Aorta (tissue), 5 donors: ENCODE measurements around the gene NT5C2. TPM values are rescaled to one million over a fixed set of nuclear protein-coding genes. Genes with fewer than 3 reads are reported as not detected.
"Not testable (repeated sequence)": the region's sequence is repeated elsewhere in the genome, so short reads cannot be mapped to it uniquely, and the experiment has no call there.

Experiments
- ATAC-seq: fragments of 200-7000 bp; cut with Tn5 transposase; one replicate; pipeline ENCODE4 v1.9.1; 2022; ENCODE audit warnings: moderate library complexity; ENCODE audit not compliant: low FRiP score
- DNase-seq, 2 donors: peaks; one replicate each; pipeline ENCODE4 v3.0.0-alpha.2; 2020
- H3K27ac ChIP-seq, 2 donors: one replicate each; pipeline ENCODE4 v1.5.1; 2013; ENCODE audit warnings: low read length in 2 of 2, mild to moderate bottlenecking in 2 of 2, moderate library complexity in 2 of 2, control low read depth in 1 of 2, inconsistent platforms in 1 of 2, low read depth in 1 of 2
- H3K27me3 ChIP-seq, 2 donors: one replicate each; pipeline ENCODE4 v1.6.1; 2013; ENCODE audit warnings: control low read depth in 1 of 2, low read length in 1 of 2, mild to moderate bottlenecking in 1 of 2, moderate library complexity in 1 of 2; ENCODE audit not compliant: insufficient read depth in 2 of 2, control insufficient read depth in 1 of 2
- H3K36me3 ChIP-seq, 2 donors: one replicate each; pipeline ENCODE4 v1.6.1; 2013; ENCODE audit warnings: control low read depth in 1 of 2, low read length in 1 of 2, mild to moderate bottlenecking in 1 of 2; ENCODE audit not compliant: insufficient read depth in 2 of 2, control insufficient read depth in 1 of 2
- H3K4me1 ChIP-seq, 2 donors: one replicate each; pipeline ENCODE4 v1.6.1; 2013; ENCODE audit warnings: low read length in 2 of 2, control low read depth in 1 of 2, mild to moderate bottlenecking in 1 of 2, moderate library complexity in 1 of 2; ENCODE audit not compliant: insufficient read depth in 2 of 2, control insufficient read depth in 1 of 2
- H3K4me3 ChIP-seq, 2 donors: one replicate each; pipeline ENCODE4 v1.5.1; 2013; ENCODE audit warnings: low read length in 2 of 2, control low read depth in 1 of 2, mild to moderate bottlenecking in 1 of 2
- H3K9me3 ChIP-seq: one replicate; pipeline ENCODE4 v1.6.1; 2013; ENCODE audit warnings: mild to moderate bottlenecking, low read length; ENCODE audit not compliant: control insufficient read depth
- WGBS, 2 donors: extraction: QIAGEN DNeasy Blood & Tissue Kit; methylation state at CpG; one replicate each; pipeline ENCODE4 v1.1.7; 2013; 5-methylcytosine and 5-hydroxymethylcytosine counted together
- intact Hi-C, 2 donors: fragments of 100-400 bp; cut with DNase I; formaldehyde crosslinking; loops; one replicate each; pipeline versions ENCODE4 v1.14.2 to v1.15.0; 2022
- polyA plus RNA-seq, 2 donors: library from polyadenylated mRNA; stranded (reverse); fragments of 200-250 nt; gene quantifications; one replicate each; pipeline ENCODE4 v1.2.3, GENCODE V29; 2013
- total RNA-seq, 2 donors: library from RNA; stranded (reverse); fragmentation: NEBNext Ultra II Directional; extraction: Animal tissue kit (Norgen Biotek cat#: 25700); gene quantifications; one replicate each; pipeline ENCODE4 v1.2.1, GENCODE V29; 2021
- donor health status: healthy with polysubstance abuse.
- donor health status: Bipolar disorder and iron deficiency.
- donor health status: DM: no; HTN: no; CAD: no.
- donor health status: DM: no; HTN: no; CAD: no.
- donor health status: DM: yes; HTN: yes; CAD: no.

NT5C2 gene
- total and polyA plus RNA-seq, 4 donors: 34.7 to 102 (median 73.9) TPM

DNA sequence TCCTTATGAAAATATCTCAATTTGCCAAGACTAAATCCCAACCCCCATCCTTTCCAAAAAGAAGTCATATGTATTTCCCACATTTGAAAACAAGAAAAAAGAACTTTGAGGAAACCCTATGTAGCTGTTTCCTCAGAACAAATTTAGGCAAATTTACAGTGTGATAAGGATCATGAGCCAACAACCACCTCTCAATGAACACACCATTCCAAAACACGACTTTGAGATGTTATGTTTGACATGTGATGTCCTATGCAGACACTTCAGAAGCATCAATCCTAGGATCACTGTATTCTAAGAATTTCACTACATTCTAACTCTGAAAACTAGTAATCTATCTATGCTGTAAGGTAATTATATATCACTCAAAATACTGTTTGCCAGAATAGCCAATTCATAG, 62.2 kb downstream of the NT5C2 start:
- DNase-seq (no peak), ATAC-seq (no peak)
- Histone ChIP-seq H3K9me3 (no peaks in the 10 kb centered on the region), H3K27me3 (no peaks in the 10 kb centered on the region), H3K4me1 (peaks cover 2 to 3% of the 10 kb centered on the region in 2 donors), H3K4me3 (no peak overlapping the region), H3K27ac (no peak overlapping the region), H3K36me3 (no peaks in the 10 kb centered on the region)
- intact Hi-C loops: no loop called here
- 20 to 22% methylated on average over 1 of the region's 1 CpG for WGBS, 2 donors

DNA sequence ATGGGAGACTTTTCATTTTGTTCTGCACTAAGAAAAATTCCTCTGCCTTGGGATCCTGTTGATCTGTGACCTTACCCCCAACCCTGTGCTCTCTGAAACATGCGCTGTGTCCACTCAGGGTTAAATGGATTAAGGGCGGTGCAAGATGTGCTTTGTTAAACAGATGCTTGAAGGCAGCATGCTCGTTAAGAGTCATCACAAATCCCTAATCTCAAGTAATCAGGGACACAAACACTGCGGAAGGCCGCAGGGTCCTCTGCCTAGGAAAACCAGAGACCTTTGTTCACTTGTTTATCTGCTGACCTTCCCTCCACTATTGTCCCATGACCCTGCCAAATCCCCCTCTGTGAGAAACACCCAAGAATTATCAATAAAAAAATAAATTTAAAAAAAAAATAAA, 62.9 kb downstream of the NT5C2 start:
- H3K9me3 ChIP-seq, H3K4me1 ChIP-seq, H3K4me3 ChIP-seq, ATAC-seq, DNase-seq, intact Hi-C loops, H3K36me3 ChIP-seq, H3K27ac ChIP-seq, H3K27me3 ChIP-seq: not testable (repeated sequence)
- 88 to 89% methylated on average over 3 to 4 of the region's 5 CpGs for whole genome bisulfite sequencing, 2 donors

- DNase-seq: no peak
- 92 to 95% methylated on average over 1 of the region's 1 CpG for WGBS, 2 donors
- Histone ChIP-seq H3K27ac (no peak overlapping the region), H3K27me3 (no peaks in the 10 kb centered on the region), H3K9me3 (no peaks in the 10 kb centered on the region), H3K36me3 (no peaks in the 10 kb centered on the region), H3K4me1 (peaks cover 3 to 6% of the 10 kb centered on the region in 2 donors), H3K4me3 (no peak overlapping the region)
- intact Hi-C loops: no loop called here
- ATAC-seq: no peak
These were observed 65.8 kb downstream of the NT5C2 start for GRCh38 chr10:103127241-103127640.

- intact Hi-C loops: no loop called here
- Histone ChIP-seq H3K4me1 (peaks cover 10 to 11% of the 10 kb centered on the region in 2 donors), H3K27ac (peak overlapping the region; percentile 49 to 64), H3K36me3 (no peaks in the 10 kb centered on the region), H3K4me3 (no peak overlapping the region), H3K27me3 (no peaks in the 10 kb centered on the region), H3K9me3 (no peaks in the 10 kb centered on the region)
- no peak for DNase-seq
- ATAC-seq: no peak
- WGBS, 2 donors: 44 to 49% methylated on average over 9 of the region's 9 CpGs
These were observed 67.5 kb downstream of the NT5C2 start for GRCh38 chr10:103125323-103126267.

- peak overlapping the region in 1 of 2 donors; percentile 5 for H3K27ac ChIP-seq
- intact Hi-C loops: no loop called here
These were observed 68.5 kb downstream of the NT5C2 start for GRCh38 chr10:103124420-103125096.

DNA sequence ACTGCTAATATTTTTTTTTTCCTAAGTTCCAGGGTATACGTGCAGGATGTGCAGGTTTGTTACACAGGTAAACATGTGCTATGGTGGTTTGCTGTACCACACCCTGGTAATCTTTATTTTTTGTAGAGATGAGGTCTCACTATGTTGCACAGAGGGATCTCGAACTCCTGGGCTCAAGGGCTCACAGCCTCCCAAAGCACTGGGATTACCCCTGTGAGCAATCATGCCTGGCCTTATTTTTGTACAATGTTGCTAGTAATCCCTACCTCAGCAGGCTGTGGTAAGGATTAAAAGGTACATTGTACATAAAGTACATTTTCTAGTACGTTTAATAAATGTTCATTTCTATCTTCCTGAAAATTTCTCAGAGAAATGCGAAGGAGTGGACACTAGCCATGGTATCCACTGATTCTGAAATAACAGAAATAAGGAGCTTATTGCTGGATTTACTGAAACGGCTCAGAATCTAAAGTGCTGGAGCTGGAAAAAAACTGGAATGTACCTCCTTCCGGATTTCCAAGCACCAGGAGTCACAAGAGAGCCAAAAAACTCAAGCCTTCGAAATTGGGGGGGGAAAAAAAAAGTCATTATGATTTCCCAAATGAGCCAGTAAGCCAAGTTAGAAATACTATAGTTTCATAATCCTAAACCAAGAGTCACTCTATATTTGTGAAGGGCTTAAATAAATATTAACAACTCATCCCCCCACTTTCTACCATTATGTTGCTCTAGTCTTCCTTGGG, 69.6 kb downstream of the NT5C2 start:
- DNase-seq (no peak), ATAC-seq (peak; percentile 50)
- Histone ChIP-seq H3K27me3 (no peaks in the 10 kb centered on the region), H3K4me1 (peaks cover 10 to 15% of the 10 kb centered on the region in 2 donors), H3K36me3 (no peaks in the 10 kb centered on the region), H3K4me3 (peak overlapping the region in 1 of 2 donors; percentile 18), H3K27ac (peak overlapping the region; percentile 67 to 89), H3K9me3 (no peaks in the 10 kb centered on the region)
- WGBS, 2 donors: 10 to 12% methylated on average over 7 of the region's 7 CpGs
- intact Hi-C loops: no loop called here

More at GRCh38 chr10:103124420-103125096, 68.5 kb downstream of the NT5C2 start:
- H3K9me3 ChIP-seq: no peaks in the 10 kb centered on the region
- DNase-seq (no peak), ATAC-seq (no peak)
- no peaks in the 10 kb centered on the region for H3K36me3 ChIP-seq
- H3K27me3 ChIP-seq: no peaks in the 10 kb centered on the region
- peaks cover 10 to 11% of the 10 kb centered on the region in 2 donors for H3K4me1 ChIP-seq
- 94 to 98% methylated on average over 4 of the region's 4 CpGs for WGBS, 2 donors
- no peak overlapping the region for H3K4me3 ChIP-seq

DNA sequence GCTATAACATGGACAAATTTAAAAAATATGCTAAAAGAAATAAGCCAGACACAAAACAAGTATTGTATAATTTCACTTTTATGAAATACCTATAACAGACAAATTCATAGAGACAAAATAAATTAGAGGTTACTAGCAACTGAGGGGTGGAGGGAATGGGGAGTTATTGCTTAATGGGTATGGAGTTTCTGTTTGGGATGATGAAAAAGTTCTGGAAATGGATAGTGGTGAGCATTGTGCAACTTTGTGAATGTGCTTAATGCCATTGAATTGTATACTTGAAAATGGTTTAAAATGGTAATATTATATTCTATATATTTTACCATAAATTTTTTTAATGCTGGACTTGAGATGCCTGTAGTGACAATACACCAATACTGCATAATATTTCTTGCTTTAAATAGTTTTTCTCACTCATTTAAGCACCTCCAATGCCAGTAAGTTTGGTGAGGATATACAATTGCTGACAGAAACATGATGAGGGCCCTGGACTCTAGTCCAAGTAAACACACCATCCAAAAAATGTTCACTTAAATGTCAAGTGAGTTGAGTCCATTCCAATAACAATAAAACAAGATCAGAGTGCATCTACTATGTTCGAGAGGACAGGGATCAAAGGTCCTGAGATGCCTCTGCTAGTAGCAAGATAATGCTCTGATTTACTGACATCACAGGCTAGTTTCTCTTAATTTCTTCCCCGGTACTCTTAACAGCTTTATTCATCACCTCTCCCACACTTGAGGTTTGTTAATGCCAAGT, 71.9 kb downstream of the NT5C2 start:
- Histone ChIP-seq H3K4me3 (no peak overlapping the region), H3K9me3 (no peaks in the 10 kb centered on the region), H3K4me1 (peaks cover 8 to 18% of the 10 kb centered on the region in 2 donors), H3K27me3 (no peaks in the 10 kb centered on the region), H3K36me3 (no peaks in the 10 kb centered on the region), H3K27ac (no peak overlapping the region)
- no peak for DNase-seq
- ATAC-seq: peak; percentile 58
- WGBS, 2 donors: 4 to 7% methylated on average over 2 of the region's 2 CpGs
- intact Hi-C loops: loop anchor here in 1 of 2 donors (2.0 kb wide), 1 partner anchor 34 kb away; no protein-coding TSS in a partner anchor

DNA sequence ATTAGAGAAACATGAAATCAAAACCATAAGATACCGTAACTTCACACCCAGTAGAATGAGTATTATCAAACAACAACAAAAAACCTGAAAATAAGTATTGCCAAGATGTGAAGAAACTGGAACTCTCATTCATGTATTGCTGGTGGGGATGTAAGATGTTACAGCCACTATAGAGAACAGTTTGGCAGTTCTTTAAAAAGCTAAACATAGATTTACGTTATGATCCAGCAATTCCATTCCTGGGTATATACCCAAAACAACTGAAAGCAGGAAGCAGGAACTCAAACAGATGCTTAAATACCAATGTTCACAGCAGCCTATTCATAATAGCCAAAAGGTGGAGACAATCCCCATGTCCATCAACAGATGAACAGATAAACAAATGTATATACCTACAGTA, 72.5 kb downstream of the NT5C2 start:
- H3K36me3 ChIP-seq: no peaks in the 10 kb centered on the region
- no peaks in the 10 kb centered on the region for H3K27me3 ChIP-seq
- intact Hi-C loops: loop anchor here in 1 of 2 donors (2.0 kb wide), 1 partner anchor 34 kb away; no protein-coding TSS in a partner anchor
- ATAC-seq (no peak), DNase-seq (no peak)
- no peak overlapping the region for H3K27ac ChIP-seq
- peaks cover 8 to 15% of the 10 kb centered on the region in 2 donors for H3K4me1 ChIP-seq
- H3K4me3 ChIP-seq: no peak overlapping the region
- no peaks in the 10 kb centered on the region for H3K9me3 ChIP-seq
- 23 to 37% methylated on average over 2 of the region's 2 CpGs for WGBS, 2 donors
